Ovary (tissue), 9 donors: ENCODE data around the gene MTM1. TPM values are rescaled to one million over a fixed set of nuclear protein-coding genes. Genes with fewer than 3 reads are reported as not detected.

Source experiments
- DNase-seq, 5 donors: peaks; one replicate each; pipeline ENCODE4 v3.0.0-alpha.2; 2019 to 2020
- H3K27ac ChIP-seq, 2 donors: fragments of 200-600 bp; one replicate each; pipeline versions ENCODE4 v1.5.1 to v1.8.0; 2019 to 2022
- H3K27me3 ChIP-seq: fragments of 200-600 bp; one replicate; pipeline ENCODE4 v1.8.0; 2022
- H3K36me3 ChIP-seq: fragments of 200-600 bp; sonication (generic); one replicate; pipeline ENCODE4 v1.5.1; 2019
- H3K4me1 ChIP-seq: one replicate; pipeline ENCODE4 v1.8.1; 2013; ENCODE audit warnings: mild to moderate bottlenecking, moderate library complexity; ENCODE audit not compliant: insufficient read depth
- H3K4me3 ChIP-seq: fragments of 200-600 bp; sonication (generic); one replicate; pipeline ENCODE4 v1.5.1; 2017
- H3K9me3 ChIP-seq, 2 donors: fragments of 200-600 bp in 1 of 2; sonication (generic) in 1 of 2; one replicate each; pipeline versions ENCODE4 v1.5.1 to v1.8.1; 2013 to 2019; ENCODE audit warnings: mild to moderate bottlenecking in 1 of 2, moderate library complexity in 1 of 2
- CTCF ChIP-seq, 3 donors: fragments of 450-650 bp in 2 of 3; fragments of 200-600 bp in 1 of 3; IDR thresholded peaks; one replicate each; pipeline versions ENCODE4 v1.5.1 to v1.8.0; 2016 to 2022; ENCODE audit warnings: antibody characterized with exemption in 3 of 3, mild to moderate bottlenecking in 1 of 3
- EP300 ChIP-seq: sonication (generic); formaldehyde crosslinking; IDR thresholded peaks from one replicate; pipeline ENCODE4 v1.6.1; 2017; ENCODE audit warnings: antibody characterized with exemption
- POLR2A ChIP-seq: fragments of 450-650 bp; IDR thresholded peaks from one replicate; pipeline ENCODE4 v1.6.1; 2017; ENCODE audit warnings: antibody characterized with exemption, mild to moderate bottlenecking, moderate library complexity
- WGBS, 3 donors: extraction: QIAGEN DNeasy Blood & Tissue Kit in 1 of 3; methylation state at CpG; one replicate each; pipeline versions ENCODE4 v1.1.5 to v1.1.7; 2013 to 2017; 5-methylcytosine and 5-hydroxymethylcytosine counted together
- intact Hi-C, 4 donors: fragments of 100-400 bp; cut with DNase I; formaldehyde crosslinking; loops; one replicate each; pipeline versions ENCODE4 v1.11.0 to v1.15.1; 2022 to 2023
- polyA plus RNA-seq, 2 donors: library from polyadenylated mRNA; stranded (reverse); fragments of 200-250 nt in 1 of 2; fragments of 350-450 nt in 1 of 2; fragmentation: Illumina TruSeq in 1 of 2; extraction: RNeasy Lipid Tissue Mini Kit (QIAGEN cat#74804) in 1 of 2; gene quantifications; one replicate each; pipeline ENCODE4 v1.2.3, GENCODE V29; 2013 to 2014
- total RNA-seq, 7 donors: library from RNA; depleted of rRNA in 2 of 7; stranded (reverse); fragments of >200 nt in 2 of 7; fragmentation: NEBNext Ultra II Directional in 3 of 7; extraction: Animal tissue kit (Norgen Biotek cat#: 25700) in 3 of 7; gene quantifications; one replicate each; pipeline versions ENCODE4 v1.1.0 to v1.2.4, GENCODE V29; 2016 to 2023
- donor health status: DM: no; HTN: no; CAD: no; lungs with moderate emphysema.
- donor health status: DM: no; HTN: no; CAD: no.
- donor health status: Bipolar disorder and iron deficiency.
- donor health status: DM: yes; HTN: yes; CAD: no.
- donor health status: DM: no; HTN: no; CAD: no.
- donor health status: DM: yes; HTN: yes; CAD: no.

Gene MTM1
- total and polyA plus RNA-seq, 9 donors: 8.8 to 28.3 (median 23.4) TPM

DNA sequence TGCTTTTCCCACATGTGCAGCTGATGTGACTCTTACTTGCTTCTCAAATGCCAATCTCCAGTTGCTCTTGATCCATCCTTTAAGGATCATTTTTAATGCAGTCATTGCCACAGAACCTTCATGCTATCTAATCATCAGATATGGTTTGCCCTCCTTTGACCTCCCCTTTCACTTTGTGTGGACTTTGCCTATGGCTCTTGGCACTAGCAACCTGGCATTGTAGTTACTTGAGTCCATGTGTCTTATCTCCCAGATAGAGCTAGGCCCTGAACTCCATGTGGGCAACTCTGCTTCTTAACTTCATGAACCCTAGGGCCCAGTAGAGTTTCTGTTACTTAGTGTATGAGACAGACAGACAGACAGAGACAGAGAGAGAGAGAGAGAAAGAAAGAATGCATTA, 41.6 kb downstream of the MTM1 start:
- DNase-seq: no peak
- intact Hi-C loops: no loop called here
- Histone ChIP-seq H3K4me3 (no peak overlapping the region), H3K27ac (no peak overlapping the region), H3K4me1 (peaks cover 1% of the 10 kb centered on the region), H3K9me3 (no peaks in the 10 kb centered on the region), H3K27me3 (no peaks in the 10 kb centered on the region), H3K36me3 (no peaks in the 10 kb centered on the region)
- TF ChIP-seq CTCF (IDR thresholded peaks at IDR 0.05) (no peak), EP300 (no peak), POLR2A (no peak)

DNA sequence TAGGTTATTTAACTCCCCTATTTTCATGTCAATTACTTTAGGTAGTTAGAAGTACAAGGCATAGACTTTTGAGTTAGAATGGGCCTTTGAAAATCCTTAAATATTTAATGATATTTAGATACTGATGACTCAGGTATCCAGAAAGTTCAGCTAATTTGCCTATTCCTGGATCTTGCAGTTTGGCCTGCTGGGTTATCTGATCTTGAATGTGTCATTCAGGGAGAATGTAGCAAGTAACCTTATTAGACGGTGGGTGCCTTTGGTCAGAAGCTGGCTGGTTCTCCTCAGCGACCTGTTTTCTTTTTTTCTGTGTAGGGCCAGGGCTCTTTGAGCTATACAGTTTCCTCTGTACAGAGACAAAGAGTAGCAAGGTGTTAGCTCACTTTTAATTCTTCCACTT, 42.0 kb downstream of the MTM1 start:
- no peaks in the 10 kb centered on the region for H3K36me3 ChIP-seq
- intact Hi-C loops: no loop called here
- no peaks in the 10 kb centered on the region for H3K9me3 ChIP-seq
- DNase-seq: no peak
- H3K4me1 ChIP-seq: peaks cover 1% of the 10 kb centered on the region
- H3K27ac ChIP-seq: no peak overlapping the region
- no peaks in the 10 kb centered on the region for H3K27me3 ChIP-seq
- WGBS, 3 donors: 65 to 75% (median 68%) methylated on average over 2 of the region's 2 CpGs
- TF ChIP-seq POLR2A (no peak), EP300 (no peak), CTCF (IDR thresholded peaks at IDR 0.05) (no peak)
- H3K4me3 ChIP-seq: no peak overlapping the region

DNA sequence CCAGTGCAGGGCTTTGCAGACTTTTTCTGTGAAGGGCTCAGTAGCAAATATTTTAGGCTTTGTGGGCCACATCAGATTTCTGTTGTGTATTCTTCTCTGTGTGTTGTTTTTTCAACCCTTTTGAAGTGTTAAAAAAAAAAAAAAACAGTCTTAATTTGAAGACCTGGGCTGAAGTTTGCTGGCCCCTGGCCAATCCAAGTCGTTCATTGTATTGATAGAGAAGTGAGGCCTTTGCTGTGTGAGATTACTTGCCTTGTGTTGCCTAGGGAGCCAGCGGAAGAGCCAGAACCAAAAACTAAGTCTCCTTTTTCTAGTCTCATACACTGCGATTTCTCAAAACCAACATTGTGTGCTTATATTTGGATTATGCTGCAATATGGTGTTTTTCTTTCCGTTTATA, 46.9 kb downstream of the MTM1 start:
- 72 to 78% (median 77%) methylated on average over 4 of the region's 4 CpGs for WGBS, 3 donors
- intact Hi-C loops: no loop called here
- Histone ChIP-seq H3K36me3 (no peaks in the 10 kb centered on the region), H3K4me1 (no peaks in the 10 kb centered on the region), H3K4me3 (no peak overlapping the region), H3K27me3 (no peaks in the 10 kb centered on the region), H3K9me3 (no peaks in the 10 kb centered on the region), H3K27ac (no peak overlapping the region)
- TF ChIP-seq CTCF (IDR thresholded peaks at IDR 0.05): no peak
- no peak for TF ChIP-seq EP300
- no peak for DNase-seq

GRCh38 chrX:150616179-150616862, 47.9 kb downstream of the MTM1 start:
- Histone ChIP-seq H3K4me1 (no peaks in the 10 kb centered on the region), H3K27ac (no peak overlapping the region)

More at GRCh38 chrX:150616179-150616862, 47.9 kb downstream of the MTM1 start:
- Histone ChIP-seq H3K9me3 (no peaks in the 10 kb centered on the region), H3K4me3 (no peak overlapping the region), H3K27me3 (no peaks in the 10 kb centered on the region), H3K36me3 (no peaks in the 10 kb centered on the region)
- TF ChIP-seq CTCF (IDR thresholded peaks at IDR 0.05) (no peak), POLR2A (no peak), EP300 (no peak)
- intact Hi-C loops: no loop called here
- DNase-seq: no peak
- 72 to 78% (median 73%) methylated on average over 7 of the region's 7 CpGs for WGBS, 3 donors
